Omental fat pad (tissue), 4 donors: ENCODE results near the gene HSPH1. TPM values are rescaled to one million over a fixed set of nuclear protein-coding genes. Genes with fewer than 3 reads are reported as not detected.

Source experiments
- ATAC-seq: fragments of 150-250 bp; one replicate; pipeline ENCODE4 v1.9.1; 2016; ENCODE audit warnings: mild to moderate bottlenecking, moderate library complexity; ENCODE audit not compliant: low FRiP score
- DNase-seq: peaks from one replicate; pipeline ENCODE4 v3.0.0-alpha.2; 2019; ENCODE audit warnings: low spot score
- total RNA-seq, 4 donors: library from RNA; depleted of rRNA; stranded (reverse); fragments of >200 nt; gene quantifications; one replicate each; pipeline ENCODE4 v1.1.0, GENCODE V29; 2016
- TF ChIP-seq, protein P1 (sequence below), 3 donors: fragments of 450-650 bp; IDR thresholded peaks; one replicate each; pipeline ENCODE4 v1.5.1; 2016 to 2017; ENCODE audit warnings: antibody characterized with exemption in 3 of 3, mild to moderate bottlenecking in 3 of 3, moderate library complexity in 2 of 3

HSPH1 gene
- total RNA-seq, 4 donors from 2014 or later = 36.2 to 340 (median 66.4) TPM

GRCh38 chr13:31134039-31134711 lies 27.5 kb downstream of the HSPH1 start:
- DNase-seq = no peak
- ATAC-seq = no peak
- TF ChIP-seq, protein P1, sequence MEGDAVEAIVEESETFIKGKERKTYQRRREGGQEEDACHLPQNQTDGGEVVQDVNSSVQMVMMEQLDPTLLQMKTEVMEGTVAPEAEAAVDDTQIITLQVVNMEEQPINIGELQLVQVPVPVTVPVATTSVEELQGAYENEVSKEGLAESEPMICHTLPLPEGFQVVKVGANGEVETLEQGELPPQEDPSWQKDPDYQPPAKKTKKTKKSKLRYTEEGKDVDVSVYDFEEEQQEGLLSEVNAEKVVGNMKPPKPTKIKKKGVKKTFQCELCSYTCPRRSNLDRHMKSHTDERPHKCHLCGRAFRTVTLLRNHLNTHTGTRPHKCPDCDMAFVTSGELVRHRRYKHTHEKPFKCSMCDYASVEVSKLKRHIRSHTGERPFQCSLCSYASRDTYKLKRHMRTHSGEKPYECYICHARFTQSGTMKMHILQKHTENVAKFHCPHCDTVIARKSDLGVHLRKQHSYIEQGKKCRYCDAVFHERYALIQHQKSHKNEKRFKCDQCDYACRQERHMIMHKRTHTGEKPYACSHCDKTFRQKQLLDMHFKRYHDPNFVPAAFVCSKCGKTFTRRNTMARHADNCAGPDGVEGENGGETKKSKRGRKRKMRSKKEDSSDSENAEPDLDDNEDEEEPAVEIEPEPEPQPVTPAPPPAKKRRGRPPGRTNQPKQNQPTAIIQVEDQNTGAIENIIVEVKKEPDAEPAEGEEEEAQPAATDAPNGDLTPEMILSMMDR (IDR thresholded peaks at IDR 0.05) = no peak

GRCh38 chr13:31133621-31134020 lies 28.1 kb downstream of the HSPH1 start:
- TF ChIP-seq, protein P1 (IDR thresholded peaks at IDR 0.05) = no peak
- ATAC-seq (no peak), DNase-seq (no peak)

- ATAC-seq (no peak), DNase-seq (no peak)
- TF ChIP-seq, protein P1 (IDR thresholded peaks at IDR 0.05) = no peak
Observed at GRCh38 chr13:31131470-31131961, 30.2 kb downstream of the HSPH1 start.

DNA sequence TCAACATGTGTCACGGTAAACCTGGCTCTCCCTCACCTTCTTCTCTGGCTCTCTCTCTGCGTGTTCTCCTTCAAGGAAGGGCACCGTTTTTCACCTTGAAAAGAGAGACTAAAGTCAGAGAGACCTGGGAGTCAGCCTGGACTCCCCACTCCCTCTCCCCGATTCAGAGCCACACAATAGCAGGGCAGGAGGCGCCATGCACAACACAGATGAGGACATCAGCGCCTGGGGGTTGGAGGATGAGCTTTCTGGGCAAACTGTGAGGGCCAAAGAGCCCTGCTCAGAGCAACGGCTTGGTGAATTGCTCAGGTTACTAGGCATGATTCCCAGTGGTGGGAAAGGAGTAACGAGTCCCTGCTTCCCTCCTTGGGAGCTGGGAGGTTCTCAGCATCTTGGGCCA lies 32.3 kb downstream of the HSPH1 start:
- TF ChIP-seq, protein P1 (IDR thresholded peaks at IDR 0.05) = no peak
- ATAC-seq = no peak
- no peak for DNase-seq

DNA sequence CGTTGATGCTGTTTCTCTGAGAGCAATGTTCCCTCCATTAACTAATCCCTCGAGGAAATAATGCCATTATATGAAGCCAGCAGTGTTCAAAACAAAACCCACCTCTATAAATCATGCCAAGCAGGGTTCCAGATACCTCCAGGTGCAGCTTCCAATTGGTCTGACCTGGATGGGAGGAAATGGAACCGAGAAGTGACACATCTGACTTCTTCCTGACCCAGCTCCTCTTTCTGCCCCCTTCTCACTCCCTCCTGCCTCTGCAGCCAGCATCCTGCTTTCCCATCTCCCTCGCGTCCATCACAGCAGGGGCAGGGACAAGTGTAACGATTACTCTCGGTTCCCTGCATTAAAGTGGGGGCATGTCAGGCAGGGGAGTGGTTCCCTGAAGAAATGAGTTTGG lies 37.5 kb downstream of the HSPH1 start:
- TF ChIP-seq, protein P1 (IDR thresholded peaks at IDR 0.05) = no peak
- DNase-seq (no peak), ATAC-seq (no peak)

DNA sequence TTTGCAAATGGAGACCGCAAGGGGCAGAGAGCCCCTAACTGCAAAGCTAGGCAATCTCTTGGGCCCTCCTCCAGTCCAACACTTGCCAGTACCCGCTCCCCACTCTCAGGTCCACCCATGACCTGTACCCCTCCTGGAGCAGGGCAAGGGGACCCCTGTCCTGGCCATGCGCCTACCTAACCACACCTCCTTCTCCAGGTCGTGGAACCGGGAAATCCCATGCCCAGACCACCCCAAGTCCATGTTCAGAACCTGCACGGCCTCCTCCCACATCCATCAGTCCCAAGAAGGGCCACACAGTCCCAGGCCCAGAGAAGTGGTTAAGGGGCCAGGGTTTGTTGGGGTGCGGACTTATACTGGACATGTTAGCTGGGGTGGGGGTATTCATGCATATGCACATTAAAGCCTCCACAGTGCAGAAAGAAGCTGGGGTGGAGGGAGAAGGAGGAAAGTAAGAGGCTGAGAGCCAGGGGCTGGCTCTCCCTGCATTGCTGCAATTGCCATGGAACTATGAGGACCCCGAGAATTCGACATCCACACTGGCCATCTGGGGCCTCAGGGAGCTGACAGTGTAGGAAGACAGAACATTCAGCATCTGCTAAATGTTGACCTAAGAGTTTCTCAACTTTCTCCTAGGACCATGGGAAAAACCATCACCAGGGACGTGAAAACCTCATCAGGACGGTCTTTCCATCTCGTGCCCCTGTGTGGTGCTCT lies 39.0 kb downstream of the HSPH1 start:
- TF ChIP-seq, protein P1 (IDR thresholded peaks at IDR 0.05) = no peak
- no peak for ATAC-seq
- DNase-seq = no peak
